K562 (cell line): ENCODE results near the gene FIGLA. TPM values are rescaled to one million over a fixed set of nuclear protein-coding genes. Genes with fewer than 3 reads are reported as not detected.

Experiments
- ATAC-seq: fragments of 200-7000 bp; cut with Tn5 transposase; 3 replicates; pipeline ENCODE4 v1.9.1; 2020; ENCODE audit warnings: moderate library complexity
- BruUV-seq: library from RNA; stranded (reverse); fragments of 400-500 nt; replicated peaks from 2 replicates; lab custom pipeline; 2021; lab: Mats Ljungman, UMichigan
- CTCF ChIA-PET: fragments of 300-600 bp; formaldehyde crosslinking; extraction: SDS; loops from one replicate; lab custom pipeline; 2021; ENCODE audit warnings: low intra/inter-chr PET ratio; lab: Yijun Ruan, JAX
- POLR2A ChIA-PET: fragments of 300-600, 350-650 bp; sonication (Branson Sonifier 250); formaldehyde crosslinking; extraction: SDS; loops from one replicate; lab custom pipeline; 2021; ENCODE audit warnings: antibody characterized with exemption, inconsistent platforms; lab: Yijun Ruan, JAX
- DNase-seq, 4 experiments: peaks; one replicate each; pipeline versions ENCODE4 v3.0.0 to v3.0.0-alpha.2; 2011 to 2018; ENCODE audit warnings: low spot score in 3 of 4, mixed read lengths in 3 of 4; ENCODE audit errors: extremely low read depth in 1 of 4
- FAIRE-seq: peaks from 2 replicates; lab custom pipeline; 2011; peaks lifted over from hg19 to GRCh38; lab: Jason Lieb, UNC
- H2AFZ ChIP-seq: 2 replicates; pipeline ENCODE4 v1.6.0; 2011; ENCODE audit warnings: low read depth, low read length, control low read depth, inconsistent platforms
- H3K27ac ChIP-seq: fragments of 200-600 bp; 3 replicates; pipeline ENCODE4 v1.8.0; 2011; ENCODE audit warnings: low read depth, mild to moderate bottlenecking, control low read depth, inconsistent platforms, low read length, moderate library complexity, mixed read lengths; ENCODE audit errors: extremely low read depth
- H3K27me3 ChIP-seq, 2 experiments: fragments of 300-600 bp in 1 of 2; 2 replicates in 1 of 2; 3 replicates in 1 of 2; pipeline versions ENCODE4 v1.6.0 to v1.8.0; 2011; ENCODE audit warnings: inconsistent platforms in 2 of 2, low read length in 2 of 2, mild to moderate bottlenecking in 1 of 2, mixed read lengths in 1 of 2, moderate library complexity in 1 of 2; ENCODE audit not compliant: control insufficient read depth in 2 of 2, insufficient read depth in 2 of 2
- H3K36me3 ChIP-seq: fragments of 300-600 bp; 3 replicates; pipeline ENCODE4 v1.8.0; 2011; ENCODE audit warnings: mild to moderate bottlenecking, low read length, inconsistent platforms; ENCODE audit not compliant: control insufficient read depth, insufficient read depth
- H3K4me1 ChIP-seq, 2 experiments: fragments of 200-600 bp in 1 of 2; replicated peaks in 1 of 2; 2 replicates in 1 of 2; 3 replicates in 1 of 2; pipeline versions ENCODE4 v1.5.1 to v1.8.0; 2011; ENCODE audit warnings: inconsistent platforms in 2 of 2, low read length in 2 of 2, mild to moderate bottlenecking in 1 of 2, mixed read lengths in 1 of 2, moderate library complexity in 1 of 2; ENCODE audit not compliant: control insufficient read depth in 2 of 2, insufficient read depth in 2 of 2
- H3K4me2 ChIP-seq: 2 replicates; pipeline ENCODE4 v1.6.1; 2011; ENCODE audit warnings: low read length, control low read depth, inconsistent platforms, mixed read lengths; ENCODE audit not compliant: insufficient read depth
- H3K4me3 ChIP-seq: fragments of 200-600 bp; sonication (generic), shearing (Covaris generic); 2 replicates; pipeline ENCODE4 v1.5.1; 2016; ENCODE audit warnings: control low read depth, inconsistent platforms
- H3K79me2 ChIP-seq: fragments of 200-600 bp; 3 replicates; pipeline ENCODE4 v1.8.0; 2011; ENCODE audit warnings: low read length, inconsistent platforms; ENCODE audit not compliant: control insufficient read depth, insufficient read depth
- H3K9ac ChIP-seq, 2 experiments: 2 replicates each; pipeline versions ENCODE4 v1.6.0 to v1.6.1; 2011; ENCODE audit warnings: low read depth in 2 of 2, low read length in 2 of 2, control low read depth in 1 of 2, inconsistent platforms in 1 of 2, mild to moderate bottlenecking in 1 of 2, mixed read lengths in 1 of 2; ENCODE audit not compliant: insufficient read depth in 1 of 2
- H3K9me1 ChIP-seq: one replicate; pipeline ENCODE4 v1.6.0; 2011; ENCODE audit warnings: inconsistent platforms, mild to moderate bottlenecking, low read length, moderate library complexity; ENCODE audit not compliant: control insufficient read depth, insufficient read depth
- H3K9me3 ChIP-seq: replicated peaks from 2 replicates; pipeline ENCODE4 v1.5.1; 2011; ENCODE audit warnings: low read depth, low read length, inconsistent platforms; ENCODE audit not compliant: control insufficient read depth, insufficient read depth
- H4K20me1 ChIP-seq: replicated peaks from 2 replicates; pipeline ENCODE4 v1.6.1; 2011; ENCODE audit warnings: low read length, inconsistent platforms, mixed read lengths; ENCODE audit not compliant: control insufficient read depth, insufficient read depth
- ARID3A ChIP-seq: IDR thresholded peaks from 2 replicates; pipeline ENCODE4 v1.6.1; 2012; ENCODE audit warnings: low read depth, low read length, improper control_type of control experiment, borderline replicate concordance
- C11orf30 ChIP-seq: fragments of 450-650 bp; IDR thresholded peaks from 2 replicates; pipeline ENCODE4 v1.6.1; 2016; ENCODE audit warnings: low read depth, mild to moderate bottlenecking
- DNMT1 ChIP-seq: fragments of 450-650 bp; IDR thresholded peaks from 2 replicates; pipeline ENCODE4 v1.6.1; 2016; ENCODE audit warnings: antibody characterized with exemption, mild to moderate bottlenecking
- DPF2 ChIP-seq: fragments of 450-650 bp; IDR thresholded peaks from 2 replicates; pipeline ENCODE4 v1.6.1; 2016
- MAFF ChIP-seq: IDR thresholded peaks from 2 replicates; pipeline ENCODE4 v1.6.1; 2012; ENCODE audit warnings: low read length, improper control_type of control experiment
- MAFG ChIP-seq: fragments of 450-650 bp; conservative IDR thresholded peaks from 2 replicates; pipeline ENCODE4 v1.6.1; 2016; ENCODE audit warnings: missing genetic modification characterization, missing compliant biosample characterization
- MAFK ChIP-seq: IDR thresholded peaks from 2 replicates; pipeline ENCODE4 v1.6.1; 2011; ENCODE audit warnings: low read length, improper control_type of control experiment
- MCM7 ChIP-seq, 2 experiments: fragments of 450-650 bp; IDR thresholded peaks; 2 replicates each; pipeline ENCODE4 v1.6.1; 2016 to 2018
- NFE2 ChIP-seq: IDR thresholded peaks from 2 replicates; pipeline ENCODE4 v1.6.1; 2014; ENCODE audit warnings: antibody characterized with exemption, low read depth
- NFIC ChIP-seq: fragments of 450-650 bp; IDR thresholded peaks from 2 replicates; pipeline ENCODE4 v1.6.1; 2017; ENCODE audit warnings: mild to moderate bottlenecking, inconsistent platforms
- NRF1 ChIP-seq, 2 experiments: fragments of 450-650 bp; IDR thresholded peaks in 1 of 2; conservative IDR thresholded peaks in 1 of 2; 2 replicates each; pipeline ENCODE4 v1.6.1; 2014; ENCODE audit warnings: mild to moderate bottlenecking in 2 of 2
- SMARCA4 ChIP-seq: fragments of 450-650 bp; IDR thresholded peaks from 2 replicates; pipeline ENCODE4 v1.6.1; 2016
- ZNF146 ChIP-seq: IDR thresholded peaks from one replicate; pipeline ENCODE4 v1.6.1; 2018; ENCODE audit warnings: missing compliant biosample characterization; ENCODE audit not compliant: unreplicated experiment
- ZNF316 ChIP-seq: fragments of 450-650 bp; IDR thresholded peaks from 2 replicates; pipeline ENCODE4 v1.6.1; 2016
- ZNF609 ChIP-seq: sonication (generic); formaldehyde crosslinking; IDR thresholded peaks from 2 replicates; pipeline ENCODE4 v1.8.1; 2023; ENCODE audit warnings: missing genetic modification reagents, mild to moderate bottlenecking, borderline replicate concordance
- WGBS: fragments of 100-300 bp; shearing (Covaris generic); methylation state at CpG from one replicate; pipeline ENCODE4 v1.1.6; 2016; ENCODE audit warnings: low coverage, mixed read lengths; ENCODE audit not compliant: insufficient coverage; ENCODE audit errors: missing lambda C conversion rate; 5-methylcytosine and 5-hydroxymethylcytosine counted together
- in situ Hi-C: fragments of 300-500 bp; cut with MboI; formaldehyde crosslinking; loops from 4 replicates; pipeline ENCODE4 v1.15.0; 2018; ENCODE audit warnings: inconsistent platforms, mixed read lengths
- intact Hi-C: fragments of 100-400 bp; cut with micrococcal nuclease; formaldehyde crosslinking; loops from 2 replicates; pipeline ENCODE4 v1.14.2; 2022
- polyA plus RNA-seq, 8 experiments: library from polyadenylated mRNA; depleted of rRNA in 4 of 8; stranded (reverse) in 5 of 8; unstranded in 3 of 8; fragments of >200 nt; fragmentation: Nextera tagmentation in 2 of 8; fragmentation: Illumina TruSeq in 1 of 8; extraction: Ambion mirVana in 2 of 8; extraction: Trizol in 1 of 8; gene quantifications; 2 replicates each; pipeline versions ENCODE4 v1.2.1 to v1.2.3, GENCODE V29; 2011 to 2014; ENCODE audit warnings: inconsistent platforms in 1 of 8, missing spikeins in 1 of 8
- total RNA-seq, 7 experiments: library from RNA; depleted of rRNA in 6 of 7; stranded (reverse); fragments of >200 nt in 6 of 7; fragmentation: Illumina TruSeq in 2 of 7; extraction: Trizol in 2 of 7; gene quantifications; 2 replicates each; pipeline versions ENCODE4 v1.2.1 to v1.2.3, GENCODE V29; 2011 to 2021; ENCODE audit warnings: low replicate concordance in 1 of 7

Gene FIGLA
- total and polyA plus RNA-seq, 9 of the 15 experiments (the other 6 are each of a cell fraction or from before 2014, with no cell fraction given): not detected

DNA sequence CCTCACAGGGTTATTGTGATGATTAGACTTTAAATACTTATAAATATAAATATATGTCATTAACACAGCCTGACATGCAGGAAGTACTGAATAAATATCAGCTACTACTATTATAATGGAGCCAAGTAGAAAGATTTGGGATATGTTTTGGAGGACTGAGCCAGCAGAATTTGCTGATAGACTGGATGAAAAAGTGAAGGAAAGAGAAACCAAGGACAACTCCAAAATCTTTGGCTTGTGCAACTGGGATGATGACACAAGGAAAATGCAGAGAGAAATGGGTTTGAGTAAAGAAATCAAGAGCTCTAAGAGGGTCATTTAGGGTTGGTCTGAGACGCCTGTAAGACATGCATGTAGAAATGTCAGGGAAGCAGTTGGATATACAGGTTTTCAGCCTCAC, 38.0 kb downstream of the FIGLA start (continued):
- no peak for TF ChIP-seq ZNF609 (CRISPR knock-in tag)

DNA sequence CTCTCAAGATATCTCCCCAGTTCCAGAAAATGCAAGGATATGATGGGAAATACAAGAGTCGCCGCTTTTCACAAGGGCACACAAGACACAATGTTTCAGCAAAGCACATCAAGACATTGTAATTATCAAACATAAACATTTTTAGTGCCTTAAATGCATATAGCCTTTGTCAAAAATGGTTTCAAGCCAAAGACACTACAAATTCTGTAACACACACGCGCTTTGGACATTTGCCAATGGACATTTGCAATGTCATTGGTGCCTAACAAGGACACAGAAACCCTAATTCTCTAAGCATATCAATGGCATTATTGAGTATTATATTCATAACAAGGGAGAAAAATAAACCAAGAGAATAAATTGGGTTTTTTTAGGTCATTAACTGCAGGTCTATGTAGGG, 38.6 kb downstream of the FIGLA start:
- Histone ChIP-seq H4K20me1 (no peaks in the 10 kb centered on the region), H3K9ac (peak overlapping the region in 1 of 2 experiments; percentile 45; a peak in 2 of 4 replicates), H3K4me3 (no peak overlapping the region), H3K4me2 (peak overlapping the region; percentile 64), H3K27me3 (no peaks in the 10 kb centered on the region), H3K9me1 (peaks cover 4% of the 10 kb centered on the region), H3K4me1 (peaks cover 7 to 29% of the 10 kb centered on the region in 2 experiments; a peak in 3 of 5 replicates), H3K36me3 (no peaks in the 10 kb centered on the region), H2AFZ (peak overlapping the region; percentile 85), H3K27ac (peak overlapping the region; percentile 21; the same call in 2 of the 3 replicates), H3K9me3 (no peaks in the 10 kb centered on the region), H3K79me2 (peaks cover 22% of the 10 kb centered on the region; the same call in 2 of the 3 replicates)
- intact Hi-C loops: loop anchor here (5.0 kb wide), 1 partner anchor 65 kb away; no protein-coding TSS in a partner anchor
- ChIA-PET CTCF (no interaction called here), POLR2A (interaction anchor here (0.7 to 1.2 kb wide), 3 partner anchors 13 to 56 kb away, joined by 3 to 5 read pairs (median 4); no protein-coding TSS in a partner anchor)
- FAIRE-seq (peak; percentile 80), ATAC-seq (0 out of 3 replicates have a peak, but pooled peaks have one; percentile 34), DNase-seq (peak in 2 of 4 experiments; percentile 51 to 77)
- no TSS peak for BruUV-seq
- 19% methylated on average over 4 of the region's 4 CpGs for WGBS
- in situ Hi-C loops: no loop called here
- TF ChIP-seq NFE2: peak; percentile 83
- TF ChIP-seq NFIC: peak; percentile 95
- TF ChIP-seq C11orf30: peak; percentile 77
- 0 out of 2 replicates have a peak, but pooled peaks have one; percentile 29 for TF ChIP-seq MAFK
- no peak for TF ChIP-seq MCM7 (IDR thresholded peaks at IDR 0.05)
- TF ChIP-seq DNMT1: no peak
- TF ChIP-seq ZNF316: peak; percentile 64
- TF ChIP-seq ZNF146 (CRISPR knock-in tag): no peak
- no peak for TF ChIP-seq ARID3A
- TF ChIP-seq NRF1 (conservative IDR thresholded peaks at IDR 0.05 in 1 of 2, IDR thresholded peaks at IDR 0.05 in 1 of 2): peak; percentile 31 to 38; a peak in 1 of 4 replicates
- TF ChIP-seq MAFG: peak; percentile 74
- TF ChIP-seq DPF2: peak; percentile 54; the same call in 1 of the 2 replicates
- TF ChIP-seq MAFF: peak; percentile 58; the same call in 1 of the 2 replicates
- TF ChIP-seq SMARCA4: peak; percentile 62
